Ishikawa (cell line): ENCODE data around the gene STX17.

ENCODE experiments used
- CEBPB ChIP-seq: IDR thresholded peaks from 2 replicates; pipeline ENCODE4 v1.6.1; 2012
- CREB1 ChIP-seq: IDR thresholded peaks from 2 replicates; pipeline ENCODE4 v1.6.1; 2012; ENCODE audit warnings: low read depth
- EP300 ChIP-seq: IDR thresholded peaks from 2 replicates; pipeline ENCODE4 v1.6.1; 2012; ENCODE audit warnings: borderline replicate concordance
- MAX ChIP-seq: IDR thresholded peaks from 2 replicates; pipeline ENCODE4 v1.6.1; 2012
- RAD21 ChIP-seq: IDR thresholded peaks from 2 replicates; pipeline ENCODE4 v1.6.1; 2012; ENCODE audit warnings: low read depth
- REST ChIP-seq: IDR thresholded peaks from 2 replicates; pipeline ENCODE4 v1.6.1; 2012; ENCODE audit warnings: low read depth, mild to moderate bottlenecking
- TAF1 ChIP-seq: IDR thresholded peaks from 2 replicates; pipeline ENCODE4 v1.6.1; 2012; ENCODE audit warnings: low read depth, mild to moderate bottlenecking
- TCF12 ChIP-seq: IDR thresholded peaks from 2 replicates; pipeline ENCODE4 v1.6.1; 2012; ENCODE audit warnings: low read depth
- TEAD4 ChIP-seq: IDR thresholded peaks from 2 replicates; pipeline ENCODE4 v1.6.1; 2012
- USF1 ChIP-seq: IDR thresholded peaks from 2 replicates; pipeline ENCODE4 v1.6.1; 2012
- YY1 ChIP-seq: IDR thresholded peaks from 2 replicates; pipeline ENCODE4 v1.6.1; 2012; ENCODE audit warnings: low read depth
- ZBTB7A ChIP-seq: IDR thresholded peaks from 2 replicates; pipeline ENCODE4 v1.6.1; 2012; ENCODE audit warnings: low read depth

- TF ChIP-seq REST: no peak
- TF ChIP-seq MAX: no peak
- no peak for TF ChIP-seq TAF1
- TF ChIP-seq ZBTB7A: no peak
- no peak for TF ChIP-seq CEBPB
- no peak for TF ChIP-seq RAD21
- no peak for TF ChIP-seq USF1
- TF ChIP-seq YY1: no peak
- TF ChIP-seq CREB1: no peak
- TF ChIP-seq EP300: no peak
- no peak for TF ChIP-seq TCF12
- TF ChIP-seq TEAD4: no peak
Observed at GRCh38 chr9:99907208-99907532, 716 bp downstream of the STX17 start.
